Chondrocyte (in vitro differentiated cells): Measurements from ENCODE around the gene PAK1. TPM values are rescaled to one million over a fixed set of nuclear protein-coding genes. Genes with fewer than 3 reads are reported as not detected.

Source experiments
- DNase-seq: peaks from one replicate; pipeline ENCODE4 v3.0.0; 2021; ENCODE audit warnings: mixed read lengths, low spot score
- H3K27ac Mint-ChIP-seq: one replicate; pipeline ENCODE4 v1.8.0; 2021; ENCODE audit warnings: mild to moderate bottlenecking, moderate library complexity, mixed read lengths; ENCODE audit not compliant: unreplicated experiment
- H3K27me3 Mint-ChIP-seq: 2 replicates; pipeline ENCODE4 v1.8.0; 2021; ENCODE audit warnings: low read depth, mixed read lengths
- H3K36me3 Mint-ChIP-seq: 2 replicates; pipeline ENCODE4 v1.8.0; 2021; ENCODE audit warnings: low read depth, mixed read lengths
- H3K4me1 Mint-ChIP-seq: 2 replicates; pipeline ENCODE4 v1.8.0; 2021; ENCODE audit warnings: low read depth, mild to moderate bottlenecking, mixed read lengths
- H3K4me3 Mint-ChIP-seq: one replicate; pipeline ENCODE4 v1.8.0; 2021; ENCODE audit warnings: mild to moderate bottlenecking, moderate library complexity, mixed read lengths; ENCODE audit not compliant: unreplicated experiment
- H3K9me3 Mint-ChIP-seq: 2 replicates; pipeline ENCODE4 v1.8.0; 2021; ENCODE audit warnings: low read depth, mixed read lengths
- total RNA-seq: library from RNA; stranded (reverse); gene quantifications from 3 replicates; pipeline ENCODE4 v1.2.1, GENCODE V29; 2021
- TF ChIP-seq, protein P1 (sequence below): fragments of 200-600 bp; sonication (generic); IDR thresholded peaks from 2 replicates; pipeline ENCODE4 v1.5.0; 2021; ENCODE audit warnings: antibody characterized with exemption, mild to moderate bottlenecking, moderate library complexity

The PAK1 gene
- total RNA-seq, 1 donor from 2014 or later: 28.2 TPM

DNA sequence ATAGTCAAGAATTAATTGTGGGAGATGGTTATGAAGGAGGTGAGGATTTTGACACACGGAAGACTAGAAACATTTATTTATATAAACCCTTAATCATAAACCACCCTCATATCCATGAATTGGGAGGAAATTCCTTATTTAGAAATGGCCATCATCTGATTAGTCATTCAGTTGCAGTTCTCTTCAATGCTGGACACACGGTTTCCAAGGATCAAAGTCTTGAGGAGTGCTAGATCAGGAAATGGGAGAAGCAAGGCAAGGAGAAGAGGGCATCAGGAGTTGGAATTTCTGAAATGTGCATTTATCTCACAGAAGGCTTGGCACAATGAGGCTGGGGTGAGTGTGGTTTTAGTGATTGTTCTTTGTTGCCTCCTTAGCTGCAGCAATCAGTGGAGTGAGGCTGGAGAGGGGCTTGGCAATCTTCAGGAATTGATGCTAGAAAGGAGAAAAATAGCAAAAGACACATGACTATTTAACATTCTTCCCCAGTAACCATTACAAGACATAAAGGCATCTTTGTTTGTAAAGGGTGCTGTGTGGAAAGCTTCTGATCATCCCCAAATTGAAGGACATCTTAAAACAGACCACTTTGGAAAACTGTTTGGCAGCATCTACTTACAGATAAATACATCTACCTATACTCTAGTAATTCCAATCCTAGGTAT lies 150.8 kb downstream of the PAK1 start:
- TF ChIP-seq, protein P1, sequence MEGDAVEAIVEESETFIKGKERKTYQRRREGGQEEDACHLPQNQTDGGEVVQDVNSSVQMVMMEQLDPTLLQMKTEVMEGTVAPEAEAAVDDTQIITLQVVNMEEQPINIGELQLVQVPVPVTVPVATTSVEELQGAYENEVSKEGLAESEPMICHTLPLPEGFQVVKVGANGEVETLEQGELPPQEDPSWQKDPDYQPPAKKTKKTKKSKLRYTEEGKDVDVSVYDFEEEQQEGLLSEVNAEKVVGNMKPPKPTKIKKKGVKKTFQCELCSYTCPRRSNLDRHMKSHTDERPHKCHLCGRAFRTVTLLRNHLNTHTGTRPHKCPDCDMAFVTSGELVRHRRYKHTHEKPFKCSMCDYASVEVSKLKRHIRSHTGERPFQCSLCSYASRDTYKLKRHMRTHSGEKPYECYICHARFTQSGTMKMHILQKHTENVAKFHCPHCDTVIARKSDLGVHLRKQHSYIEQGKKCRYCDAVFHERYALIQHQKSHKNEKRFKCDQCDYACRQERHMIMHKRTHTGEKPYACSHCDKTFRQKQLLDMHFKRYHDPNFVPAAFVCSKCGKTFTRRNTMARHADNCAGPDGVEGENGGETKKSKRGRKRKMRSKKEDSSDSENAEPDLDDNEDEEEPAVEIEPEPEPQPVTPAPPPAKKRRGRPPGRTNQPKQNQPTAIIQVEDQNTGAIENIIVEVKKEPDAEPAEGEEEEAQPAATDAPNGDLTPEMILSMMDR: no peak
- peaks cover 4% of the 10 kb centered on the region for H3K9me3 Mint-ChIP-seq
- H3K27me3 Mint-ChIP-seq: no peaks in the 10 kb centered on the region
- H3K36me3 Mint-ChIP-seq: peaks cover 16% of the 10 kb centered on the region
- no peak overlapping the region for H3K27ac Mint-ChIP-seq
- H3K4me1 Mint-ChIP-seq: no peaks in the 10 kb centered on the region
- no peak overlapping the region for H3K4me3 Mint-ChIP-seq
- no peak for DNase-seq

DNA sequence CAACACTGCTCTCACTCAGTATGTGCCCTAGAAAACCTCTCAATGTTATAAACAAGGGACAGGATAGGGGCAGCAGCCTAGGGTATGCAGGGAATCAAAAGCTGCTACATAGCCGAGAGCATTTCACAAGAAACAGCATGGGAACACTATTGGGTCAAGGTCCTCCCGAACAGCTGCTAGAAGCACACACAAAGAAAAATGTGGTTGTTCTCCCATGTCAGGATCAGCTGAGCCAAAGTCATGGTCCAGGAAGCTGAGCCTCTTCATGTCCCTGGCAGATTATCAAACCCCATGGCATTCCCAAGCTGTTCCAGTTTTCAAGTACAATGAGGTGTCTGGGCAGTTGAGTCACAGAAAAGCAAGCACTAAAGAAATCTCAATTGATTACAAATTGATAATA lies 151.4 kb downstream of the PAK1 start:
- H3K4me3 Mint-ChIP-seq: no peak overlapping the region
- H3K36me3 Mint-ChIP-seq: peaks cover 13% of the 10 kb centered on the region
- DNase-seq: no peak
- no peaks in the 10 kb centered on the region for H3K27me3 Mint-ChIP-seq
- no peak overlapping the region for H3K27ac Mint-ChIP-seq
- H3K4me1 Mint-ChIP-seq: no peaks in the 10 kb centered on the region
- H3K9me3 Mint-ChIP-seq: peaks cover 4% of the 10 kb centered on the region
- TF ChIP-seq, protein P1: no peak

DNA sequence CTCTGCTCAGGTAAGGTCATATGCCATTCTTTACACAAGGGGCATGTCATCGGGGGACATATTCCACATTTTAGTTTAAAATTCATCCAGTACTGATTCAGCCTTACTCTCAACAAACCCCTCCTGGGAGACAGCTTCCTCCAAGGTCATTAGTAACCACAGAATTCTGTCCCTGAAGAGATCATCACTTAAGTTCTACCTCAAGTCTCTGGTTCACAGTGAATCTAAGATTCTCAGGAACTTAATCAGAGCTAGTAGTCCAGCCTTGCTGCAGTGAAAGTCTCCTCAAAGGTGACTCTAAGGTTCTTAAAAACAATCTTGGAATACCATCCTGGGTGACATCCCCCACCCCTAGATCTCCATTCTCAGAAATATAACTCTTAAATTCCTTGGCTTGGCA lies 153.5 kb downstream of the PAK1 start:
- TF ChIP-seq, protein P1: no peak
- H3K4me1 Mint-ChIP-seq: no peaks in the 10 kb centered on the region
- H3K4me3 Mint-ChIP-seq: no peak overlapping the region
- no peaks in the 10 kb centered on the region for H3K9me3 Mint-ChIP-seq
- DNase-seq: no peak
- no peak overlapping the region for H3K27ac Mint-ChIP-seq
- no peaks in the 10 kb centered on the region for H3K27me3 Mint-ChIP-seq
- H3K36me3 Mint-ChIP-seq: peaks cover 5% of the 10 kb centered on the region

DNA sequence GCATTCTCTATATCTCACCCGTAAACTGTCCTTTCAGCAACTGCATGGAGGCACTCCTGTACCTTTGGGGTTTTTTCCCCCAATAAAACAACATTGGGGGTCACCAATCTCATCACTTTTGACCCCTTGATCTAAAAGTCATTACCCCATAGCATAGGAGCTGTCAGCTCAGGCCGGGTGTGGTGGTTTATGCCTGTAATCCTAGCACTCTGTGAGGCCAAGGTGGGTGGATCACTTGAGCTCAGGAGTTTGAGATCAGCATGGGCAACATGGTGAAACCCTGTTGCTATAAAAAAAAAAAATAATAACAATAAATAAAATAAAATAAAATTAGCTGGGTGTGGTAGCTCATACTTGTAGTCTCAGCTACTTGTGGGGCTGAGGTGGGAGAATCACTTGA lies 155.3 kb downstream of the PAK1 start:
- no peak overlapping the region for H3K27ac Mint-ChIP-seq
- no peaks in the 10 kb centered on the region for H3K4me1 Mint-ChIP-seq
- H3K9me3 Mint-ChIP-seq: no peaks in the 10 kb centered on the region
- H3K36me3 Mint-ChIP-seq: peaks cover 5% of the 10 kb centered on the region
- DNase-seq: no peak
- no peaks in the 10 kb centered on the region for H3K27me3 Mint-ChIP-seq
- TF ChIP-seq, protein P1: no peak
- no peak overlapping the region for H3K4me3 Mint-ChIP-seq

DNA sequence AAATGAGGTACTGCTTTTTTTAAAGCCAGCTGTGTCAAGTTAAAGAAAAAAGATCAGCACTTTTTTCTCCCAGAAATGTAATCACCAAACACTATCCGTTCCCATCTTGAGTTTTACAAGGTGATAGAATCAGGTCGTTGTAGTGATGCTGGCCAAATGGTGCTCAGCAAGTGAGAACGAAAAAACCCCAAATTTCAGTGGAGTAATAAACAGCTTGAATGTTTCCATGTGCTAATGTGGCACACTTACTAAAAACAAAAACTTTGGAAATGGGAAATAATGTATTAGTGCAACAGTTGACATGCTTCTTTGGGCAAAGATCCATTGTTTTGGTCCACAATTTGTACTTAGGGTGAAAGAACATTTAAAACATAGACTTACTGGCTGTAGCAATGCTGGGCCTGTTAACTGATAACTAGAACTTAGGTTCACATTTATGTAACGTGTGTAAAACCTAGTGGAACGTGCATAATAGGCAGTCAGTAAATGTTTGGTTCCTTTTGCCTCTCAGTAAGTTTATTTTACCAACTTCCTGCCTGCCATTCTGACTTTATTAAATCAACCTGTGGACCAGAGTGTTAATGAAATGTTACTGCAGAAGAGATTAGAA lies 157.1 kb downstream of the PAK1 start:
- H3K9me3 Mint-ChIP-seq: no peaks in the 10 kb centered on the region
- H3K27me3 Mint-ChIP-seq: no peaks in the 10 kb centered on the region
- no peak overlapping the region for H3K4me3 Mint-ChIP-seq
- no peak for DNase-seq
- H3K4me1 Mint-ChIP-seq: no peaks in the 10 kb centered on the region
- H3K27ac Mint-ChIP-seq: no peak overlapping the region
- H3K36me3 Mint-ChIP-seq: no peaks in the 10 kb centered on the region
- TF ChIP-seq, protein P1: no peak
